ENCODE results near the gene CIZ1.

DNA sequence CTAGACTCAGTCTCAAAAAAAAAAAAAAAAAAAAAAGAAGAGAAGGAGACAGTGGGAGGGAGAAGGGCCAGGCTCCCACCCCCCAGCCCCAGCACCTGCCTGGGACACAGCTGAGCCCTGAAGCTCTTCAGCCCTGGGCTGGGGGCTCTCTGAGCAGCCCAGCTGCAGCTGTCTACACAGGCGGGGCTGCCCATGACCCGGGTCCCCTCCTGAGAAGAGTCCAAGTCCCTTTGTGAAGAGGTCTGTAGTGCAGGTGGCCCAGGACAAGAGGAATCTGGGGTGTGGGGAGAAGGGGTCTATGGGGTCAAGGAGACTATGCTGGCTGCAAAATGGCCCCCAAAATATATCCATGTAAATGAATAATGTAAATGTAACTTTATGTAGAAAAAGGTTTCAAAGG, 48.8 kb downstream of the CIZ1 start:
- no peak for TF ChIP-seq POLR2AphosphoS5 (IDR thresholded peaks at IDR 0.05; ENCODE audit: low read depth, low read length)
- TF ChIP-seq, protein P1, sequence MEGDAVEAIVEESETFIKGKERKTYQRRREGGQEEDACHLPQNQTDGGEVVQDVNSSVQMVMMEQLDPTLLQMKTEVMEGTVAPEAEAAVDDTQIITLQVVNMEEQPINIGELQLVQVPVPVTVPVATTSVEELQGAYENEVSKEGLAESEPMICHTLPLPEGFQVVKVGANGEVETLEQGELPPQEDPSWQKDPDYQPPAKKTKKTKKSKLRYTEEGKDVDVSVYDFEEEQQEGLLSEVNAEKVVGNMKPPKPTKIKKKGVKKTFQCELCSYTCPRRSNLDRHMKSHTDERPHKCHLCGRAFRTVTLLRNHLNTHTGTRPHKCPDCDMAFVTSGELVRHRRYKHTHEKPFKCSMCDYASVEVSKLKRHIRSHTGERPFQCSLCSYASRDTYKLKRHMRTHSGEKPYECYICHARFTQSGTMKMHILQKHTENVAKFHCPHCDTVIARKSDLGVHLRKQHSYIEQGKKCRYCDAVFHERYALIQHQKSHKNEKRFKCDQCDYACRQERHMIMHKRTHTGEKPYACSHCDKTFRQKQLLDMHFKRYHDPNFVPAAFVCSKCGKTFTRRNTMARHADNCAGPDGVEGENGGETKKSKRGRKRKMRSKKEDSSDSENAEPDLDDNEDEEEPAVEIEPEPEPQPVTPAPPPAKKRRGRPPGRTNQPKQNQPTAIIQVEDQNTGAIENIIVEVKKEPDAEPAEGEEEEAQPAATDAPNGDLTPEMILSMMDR (IDR thresholded peaks at IDR 0.05) = no peak
- TF ChIP-seq, protein P2, sequence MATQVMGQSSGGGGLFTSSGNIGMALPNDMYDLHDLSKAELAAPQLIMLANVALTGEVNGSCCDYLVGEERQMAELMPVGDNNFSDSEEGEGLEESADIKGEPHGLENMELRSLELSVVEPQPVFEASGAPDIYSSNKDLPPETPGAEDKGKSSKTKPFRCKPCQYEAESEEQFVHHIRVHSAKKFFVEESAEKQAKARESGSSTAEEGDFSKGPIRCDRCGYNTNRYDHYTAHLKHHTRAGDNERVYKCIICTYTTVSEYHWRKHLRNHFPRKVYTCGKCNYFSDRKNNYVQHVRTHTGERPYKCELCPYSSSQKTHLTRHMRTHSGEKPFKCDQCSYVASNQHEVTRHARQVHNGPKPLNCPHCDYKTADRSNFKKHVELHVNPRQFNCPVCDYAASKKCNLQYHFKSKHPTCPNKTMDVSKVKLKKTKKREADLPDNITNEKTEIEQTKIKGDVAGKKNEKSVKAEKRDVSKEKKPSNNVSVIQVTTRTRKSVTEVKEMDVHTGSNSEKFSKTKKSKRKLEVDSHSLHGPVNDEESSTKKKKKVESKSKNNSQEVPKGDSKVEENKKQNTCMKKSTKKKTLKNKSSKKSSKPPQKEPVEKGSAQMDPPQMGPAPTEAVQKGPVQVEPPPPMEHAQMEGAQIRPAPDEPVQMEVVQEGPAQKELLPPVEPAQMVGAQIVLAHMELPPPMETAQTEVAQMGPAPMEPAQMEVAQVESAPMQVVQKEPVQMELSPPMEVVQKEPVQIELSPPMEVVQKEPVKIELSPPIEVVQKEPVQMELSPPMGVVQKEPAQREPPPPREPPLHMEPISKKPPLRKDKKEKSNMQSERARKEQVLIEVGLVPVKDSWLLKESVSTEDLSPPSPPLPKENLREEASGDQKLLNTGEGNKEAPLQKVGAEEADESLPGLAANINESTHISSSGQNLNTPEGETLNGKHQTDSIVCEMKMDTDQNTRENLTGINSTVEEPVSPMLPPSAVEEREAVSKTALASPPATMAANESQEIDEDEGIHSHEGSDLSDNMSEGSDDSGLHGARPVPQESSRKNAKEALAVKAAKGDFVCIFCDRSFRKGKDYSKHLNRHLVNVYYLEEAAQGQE (IDR thresholded peaks at IDR 0.05; ENCODE audit: insufficient read depth in 1 of 2, low read depth in 2 of 2, low read length in 1 of 2) = no peak
